Loucy (cell line): Measurements from ENCODE around the gene CENPE.

Source experiments
- CTCF ChIP-seq: fragments of 200-600 bp; sonication (generic); conservative IDR thresholded peaks from 2 replicates; pipeline ENCODE4 v1.5.1; 2014; ENCODE audit warnings: mild to moderate bottlenecking, antibody characterized with exemption, low read length
- EZH2phosphoT487 ChIP-seq: fragments of 200-600 bp; IDR thresholded peaks from 2 replicates; pipeline ENCODE4 v1.6.1; 2018; ENCODE audit warnings: antibody characterized with exemption, mild to moderate bottlenecking, moderate library complexity, borderline replicate concordance

- TF ChIP-seq CTCF (no peak), EZH2phosphoT487 (no peak)
Observed at GRCh38 chr4:103060453-103061148, 137.5 kb downstream of the CENPE start.
